GM18511 (cell line): ENCODE results near the gene VPS37C.
"Not testable (repeated sequence)": the region's sequence is repeated elsewhere in the genome, so short reads cannot be mapped to it uniquely, and the experiment has no call there.

Source experiments
- ATAC-seq: cut with Tn5 transposase; IDR thresholded peaks from one replicate; pipeline ENCODE4 v1.9.1; 2021; ENCODE audit warnings: mild to moderate bottlenecking, moderate library complexity; ENCODE audit not compliant: unreplicated experiment

The VPS37C gene

DNA sequence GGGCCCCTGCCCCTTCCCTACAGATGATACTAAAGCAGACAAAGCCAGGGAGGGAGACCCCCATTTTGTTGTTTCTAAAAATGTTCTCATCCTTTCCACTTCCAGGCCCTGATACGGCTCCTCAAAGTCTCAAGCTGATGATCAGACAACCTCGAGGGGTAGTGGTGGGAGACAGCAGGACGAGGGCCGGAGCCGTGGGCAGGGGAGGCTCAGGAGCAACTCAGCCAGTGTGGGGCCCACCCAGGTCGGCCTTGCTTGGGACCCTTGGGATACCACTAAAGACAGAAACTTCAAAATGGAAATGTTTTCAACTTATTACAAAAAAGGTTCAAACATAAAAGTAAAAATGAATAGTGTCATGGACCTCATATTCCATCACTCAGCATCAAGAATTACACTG, 15.2 kb upstream of the VPS37C start:
- no peak for ATAC-seq

DNA sequence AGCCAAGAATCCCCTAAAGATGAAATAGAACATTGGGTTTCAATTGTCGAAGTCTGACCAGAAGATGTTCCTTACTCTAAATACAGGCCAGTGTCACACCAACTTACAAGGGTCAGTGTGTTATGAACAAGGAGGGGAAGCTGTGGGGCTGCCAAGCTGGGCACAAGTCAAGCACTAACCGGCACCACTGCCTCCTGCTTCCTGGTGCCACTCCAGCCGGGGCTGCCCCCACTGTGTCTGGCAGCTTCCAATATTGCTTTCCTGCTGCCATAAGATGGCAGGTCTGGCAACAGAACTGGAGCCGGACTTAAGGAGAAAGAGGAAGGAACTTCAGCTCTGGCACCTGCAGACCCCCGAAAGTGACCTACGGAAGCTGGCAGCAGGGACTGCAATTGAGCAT, 13.7 kb upstream of the VPS37C start:
- ATAC-seq = no peak

DNA sequence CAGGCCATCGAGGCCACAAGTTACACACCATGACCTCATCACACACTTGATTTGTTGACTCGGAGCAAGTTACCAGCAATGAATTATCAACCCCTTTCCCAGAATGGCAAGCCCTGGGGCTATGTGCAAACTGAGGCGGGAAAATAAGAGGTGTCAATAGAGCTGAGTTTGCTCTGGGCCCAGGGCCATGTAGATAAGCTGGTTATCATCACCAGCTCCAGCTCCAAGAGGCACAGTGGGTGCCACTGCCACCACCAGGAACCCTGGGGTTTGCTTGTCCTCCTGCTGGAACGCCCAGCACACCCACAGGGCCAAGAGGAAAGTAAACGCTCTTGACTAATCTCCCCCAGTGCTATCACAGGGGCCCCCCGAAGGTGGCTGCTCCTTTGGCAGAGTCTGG, 13.0 kb upstream of the VPS37C start:
- no peak for ATAC-seq

DNA sequence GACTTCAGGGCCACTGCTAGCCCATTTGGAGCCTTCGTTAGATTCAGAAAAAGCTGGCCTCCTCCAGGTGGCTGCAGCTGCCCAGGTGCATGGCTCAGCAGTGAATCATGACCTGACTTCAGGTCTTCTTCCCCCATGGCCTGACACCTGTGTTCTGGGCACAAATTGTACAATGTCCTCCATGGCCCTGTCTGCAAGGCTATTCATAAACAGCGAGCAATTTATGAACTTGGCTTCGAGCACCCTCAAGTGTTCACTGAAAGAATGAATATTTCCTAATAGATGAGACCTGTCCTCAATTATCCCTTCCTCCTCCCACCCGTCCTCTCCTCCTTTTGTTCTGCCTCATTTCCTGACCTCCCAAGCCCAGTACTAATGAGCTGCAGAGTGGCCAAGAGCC, 12.2 kb upstream of the VPS37C start:
- no peak for ATAC-seq

DNA sequence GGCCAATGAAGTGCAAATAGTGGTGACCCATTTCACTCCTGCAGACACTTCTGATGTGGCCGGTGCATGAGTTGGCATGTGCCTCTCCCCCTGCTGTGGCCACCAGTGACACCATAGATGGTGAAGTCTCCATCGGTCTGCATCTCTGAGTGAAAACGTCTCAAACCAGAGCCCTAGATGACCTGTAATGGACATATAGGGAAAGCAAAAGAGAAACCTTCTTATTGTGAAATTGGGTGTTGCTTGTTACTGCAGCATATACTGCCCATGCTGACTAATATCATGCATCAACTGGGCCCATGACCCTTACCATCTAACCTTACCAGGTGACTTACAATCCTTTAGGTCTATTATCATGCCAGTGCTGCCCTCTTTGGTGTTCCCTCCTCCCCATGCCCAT, 11.7 kb upstream of the VPS37C start:
- no peak for ATAC-seq

DNA sequence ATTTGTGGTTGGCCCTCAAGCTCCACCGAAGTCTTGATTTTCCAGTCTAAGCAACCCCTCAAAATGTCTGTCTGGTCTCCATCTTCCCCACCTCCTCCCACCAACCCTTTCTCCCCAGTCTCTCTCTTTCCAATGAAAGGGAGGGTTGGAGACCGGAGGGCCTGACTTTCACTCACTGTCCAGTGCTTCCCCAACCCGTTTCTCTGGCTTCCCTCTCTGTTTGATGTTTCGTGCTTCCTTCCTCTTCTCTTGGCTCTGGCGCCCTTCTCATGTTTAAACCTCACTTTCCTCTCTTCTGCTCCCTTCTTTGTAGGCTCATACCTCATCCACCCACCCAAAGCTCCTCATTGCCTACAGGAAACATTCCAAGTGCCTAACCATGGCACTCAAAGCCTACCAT, 11.1 kb upstream of the VPS37C start:
- no peak for ATAC-seq

DNA sequence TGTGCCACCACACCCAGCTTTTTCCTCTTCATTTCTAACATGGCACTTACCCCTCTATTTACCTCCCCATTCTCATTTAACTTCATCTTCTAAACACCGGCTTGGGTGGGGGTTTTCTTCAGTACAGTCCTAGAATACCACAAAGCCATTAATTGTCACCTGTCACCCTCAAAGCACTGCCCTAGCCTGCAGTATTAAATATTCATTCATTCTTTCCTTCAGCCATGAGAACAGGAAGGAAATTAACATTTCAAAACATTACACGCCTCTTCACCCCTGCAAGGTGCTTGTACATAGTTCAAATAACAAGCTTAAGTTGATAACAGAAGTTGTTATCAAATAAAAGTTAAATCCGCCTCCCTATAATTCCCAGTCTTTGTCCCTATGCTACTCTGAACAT, 10.7 kb upstream of the VPS37C start:
- no peak for ATAC-seq

DNA sequence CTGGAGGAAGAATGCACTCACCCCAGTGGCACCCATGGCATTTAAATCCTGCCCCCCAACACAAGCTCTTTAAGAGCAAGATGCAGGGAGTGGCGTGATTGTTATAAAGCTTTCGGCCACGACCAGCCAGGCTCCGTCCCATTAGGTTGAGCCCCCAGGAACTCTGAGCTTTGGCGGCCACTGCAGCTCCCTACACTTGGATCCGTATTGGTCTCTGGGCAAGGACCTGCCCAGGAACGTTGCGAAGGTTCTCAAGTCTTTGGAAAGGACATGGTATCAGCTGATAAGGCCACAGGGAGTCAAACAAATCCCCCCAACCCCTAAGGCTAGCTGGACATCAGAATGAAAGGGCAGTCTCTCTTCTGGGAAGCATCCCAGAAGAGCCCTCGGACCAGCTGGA, 9.3 kb upstream of the VPS37C start:
- no peak for ATAC-seq

DNA sequence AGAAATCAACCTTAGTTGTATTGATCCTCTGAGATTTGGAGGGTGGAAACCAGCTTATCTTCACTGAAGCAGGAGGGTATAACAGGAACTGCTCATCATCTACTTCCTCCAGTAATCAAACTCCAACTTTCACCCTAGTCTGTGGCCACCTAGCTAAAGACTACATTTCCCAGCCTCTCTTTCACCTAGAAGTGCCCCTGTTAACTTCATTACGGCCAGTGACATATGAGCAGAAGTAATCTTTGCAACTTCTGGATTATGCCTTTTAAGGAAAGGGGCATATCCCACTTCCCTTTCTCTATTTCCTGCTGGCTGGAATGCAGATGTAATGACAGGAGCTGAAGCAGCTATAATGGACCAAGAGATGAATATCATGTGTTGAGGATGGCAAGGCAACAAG, 7.6 kb upstream of the VPS37C start:
- no peak for ATAC-seq

DNA sequence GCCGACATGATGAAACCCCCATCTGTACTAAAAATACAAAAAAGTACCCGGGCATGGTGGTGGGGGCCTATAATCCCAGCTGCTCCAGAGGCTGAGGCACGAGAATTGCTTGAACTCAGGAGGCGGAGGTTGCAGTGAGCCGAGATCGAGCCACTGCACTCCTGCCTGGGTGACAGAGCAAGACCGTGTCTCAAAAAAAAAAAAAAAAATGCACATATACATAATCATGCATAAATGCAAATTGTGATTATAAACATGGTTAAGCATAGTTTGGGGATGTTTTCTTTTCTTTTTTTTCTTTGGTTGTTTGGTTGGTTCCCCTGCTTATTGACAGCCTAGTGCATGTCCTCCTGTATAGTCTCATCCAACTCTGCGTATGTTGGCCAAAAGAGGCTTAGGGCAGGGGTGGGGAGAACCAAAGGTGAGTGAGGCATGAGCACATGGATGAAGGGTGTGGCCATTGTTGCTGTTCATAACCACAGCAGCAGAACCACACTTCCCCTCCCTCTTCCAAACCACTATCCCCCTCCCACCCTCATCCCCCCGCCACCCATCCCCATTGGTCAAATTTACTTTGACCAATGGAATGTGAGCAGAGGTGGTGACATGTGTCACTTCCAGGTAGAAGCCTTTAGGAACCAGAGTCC, 6.9 kb upstream of the VPS37C start:
- no peak for ATAC-seq

DNA sequence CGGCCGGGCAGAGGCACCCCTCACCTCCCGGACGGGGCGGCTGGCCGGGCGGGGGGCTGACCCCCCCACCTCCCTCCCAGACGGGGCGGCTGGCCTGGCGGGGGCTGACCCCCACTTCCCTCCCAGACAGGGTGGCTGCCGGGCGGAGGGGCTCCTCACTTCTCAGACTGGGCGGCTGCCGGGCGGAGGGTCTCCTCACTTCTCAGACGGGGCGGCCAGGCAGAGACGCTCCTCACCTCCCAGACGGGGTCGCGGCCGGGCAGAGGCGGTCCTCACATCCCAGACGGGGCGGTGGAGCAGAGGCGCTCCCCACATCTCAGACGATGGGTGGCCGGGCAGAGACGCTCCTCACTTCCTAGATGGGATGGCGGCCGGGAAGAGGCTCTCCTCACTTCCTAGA, 5.1 kb upstream of the VPS37C start:
- not testable (repeated sequence) for ATAC-seq

DNA sequence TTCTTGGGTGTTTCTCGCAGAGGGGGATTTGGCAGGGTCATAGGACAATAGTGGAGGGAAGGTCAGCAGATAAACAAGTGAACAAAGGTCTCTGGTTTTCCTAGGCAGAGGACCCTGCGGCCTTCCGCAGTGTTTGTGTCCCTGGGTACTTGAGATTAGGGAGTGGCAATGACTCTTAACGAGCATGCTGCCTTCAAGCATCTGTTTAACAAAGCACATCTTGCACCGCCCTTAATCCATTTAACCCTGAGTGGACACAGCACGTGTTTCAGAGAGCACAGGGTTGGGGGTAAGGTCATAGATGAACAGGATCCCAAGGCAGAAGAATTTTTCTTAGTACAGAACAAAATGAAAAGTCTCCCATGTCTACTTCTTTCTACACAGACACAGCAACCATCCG, 4.6 kb upstream of the VPS37C start:
- ATAC-seq = not testable (repeated sequence)

DNA sequence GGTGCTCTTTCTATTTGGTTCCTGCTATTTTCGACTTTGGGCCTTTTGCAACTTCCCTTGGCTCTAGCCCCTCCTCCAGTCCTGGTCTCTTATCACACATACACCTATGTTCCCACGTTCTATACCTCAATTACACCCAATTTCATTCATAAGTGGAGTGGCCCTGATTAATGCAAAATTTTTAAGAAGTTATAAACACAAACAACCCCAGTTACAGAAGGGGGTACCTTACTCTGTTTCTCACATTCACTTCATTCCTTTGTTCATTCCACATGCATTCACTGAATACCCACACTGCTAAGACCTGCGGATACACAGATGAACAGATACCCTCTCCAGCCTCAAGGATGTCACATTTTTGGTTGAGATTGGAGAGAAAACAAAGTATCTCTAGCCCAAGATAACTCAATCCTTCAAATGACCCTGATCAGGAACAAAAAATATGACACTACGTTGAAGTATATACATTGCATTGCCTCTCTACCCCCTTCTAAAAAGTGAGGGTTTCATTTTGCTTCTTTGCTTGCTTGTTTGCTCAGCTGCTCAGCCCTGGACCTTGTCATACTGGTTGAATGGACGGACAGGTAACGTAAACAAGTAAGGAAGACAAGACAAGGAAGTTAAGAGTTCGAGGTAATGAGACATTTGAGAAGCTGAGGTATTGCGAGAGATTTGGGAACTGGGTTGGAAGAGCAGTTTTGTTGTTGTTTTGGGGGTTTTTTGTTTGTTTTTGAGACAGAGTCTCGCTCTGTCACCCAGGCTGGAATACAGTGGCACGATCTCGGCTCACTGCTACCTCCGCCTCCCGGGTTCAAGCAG, 3.6 kb upstream of the VPS37C start:
- no peak for ATAC-seq

DNA sequence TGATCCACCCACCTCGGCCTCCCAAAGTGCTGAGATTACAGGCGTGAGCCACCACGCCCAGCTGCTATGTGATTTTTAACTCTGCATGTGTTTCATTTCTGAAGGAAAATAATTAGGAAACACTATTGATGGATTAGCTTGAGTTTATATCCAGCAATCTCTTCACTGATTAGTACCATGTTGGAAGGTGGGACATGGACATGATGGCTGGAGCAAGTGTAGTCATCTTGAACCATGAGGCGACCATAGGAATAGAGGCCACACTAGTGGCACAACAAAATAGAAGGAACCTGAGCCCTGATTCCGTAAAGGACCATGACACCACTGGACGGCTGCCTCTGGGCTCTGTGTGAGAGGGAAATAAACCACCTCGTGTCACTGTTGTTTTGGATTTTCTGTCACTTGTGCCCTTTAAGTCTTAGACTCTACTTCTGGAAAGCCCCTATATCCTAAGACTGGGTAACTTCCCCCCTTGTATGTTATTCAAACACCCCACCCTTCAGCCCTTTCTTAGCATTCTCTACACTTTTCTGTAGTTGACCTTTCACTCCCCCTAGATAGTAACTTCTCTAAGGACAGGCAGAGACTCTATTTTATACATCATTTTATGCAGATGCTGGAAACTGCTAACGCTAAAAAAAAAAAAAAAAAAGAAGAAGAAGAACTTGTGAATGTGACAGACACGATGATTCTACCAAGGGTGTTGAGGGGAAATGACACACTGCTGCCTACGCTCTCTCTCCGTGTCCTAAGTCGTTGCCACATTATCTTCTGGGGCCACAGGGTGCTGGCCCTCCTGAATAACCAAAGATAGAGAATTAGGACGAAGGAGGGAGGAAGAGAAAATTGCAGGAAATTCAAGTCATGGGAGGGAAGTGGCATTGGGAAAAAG, 2.7 kb upstream of the VPS37C start:
- no peak for ATAC-seq

DNA sequence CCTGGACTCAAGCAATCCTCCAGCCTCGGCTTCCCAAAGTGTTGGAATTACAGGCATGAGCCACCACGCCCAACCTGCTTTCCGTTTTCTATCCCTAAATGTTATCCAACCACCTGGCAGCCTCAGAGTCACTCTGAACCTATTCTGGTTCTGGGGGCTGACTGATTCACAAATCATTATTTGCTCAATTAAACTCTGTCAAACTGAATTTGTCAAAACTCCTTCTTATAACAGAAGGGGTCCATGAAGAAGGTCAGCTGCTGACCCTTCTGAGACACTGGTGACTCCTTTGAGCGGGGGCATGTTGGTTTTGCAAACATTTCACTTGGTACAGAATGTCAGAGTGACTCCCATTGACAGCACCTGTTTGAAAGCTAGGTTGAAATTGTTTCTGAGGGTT, 1.8 kb upstream of the VPS37C start:
- ATAC-seq = no peak

DNA sequence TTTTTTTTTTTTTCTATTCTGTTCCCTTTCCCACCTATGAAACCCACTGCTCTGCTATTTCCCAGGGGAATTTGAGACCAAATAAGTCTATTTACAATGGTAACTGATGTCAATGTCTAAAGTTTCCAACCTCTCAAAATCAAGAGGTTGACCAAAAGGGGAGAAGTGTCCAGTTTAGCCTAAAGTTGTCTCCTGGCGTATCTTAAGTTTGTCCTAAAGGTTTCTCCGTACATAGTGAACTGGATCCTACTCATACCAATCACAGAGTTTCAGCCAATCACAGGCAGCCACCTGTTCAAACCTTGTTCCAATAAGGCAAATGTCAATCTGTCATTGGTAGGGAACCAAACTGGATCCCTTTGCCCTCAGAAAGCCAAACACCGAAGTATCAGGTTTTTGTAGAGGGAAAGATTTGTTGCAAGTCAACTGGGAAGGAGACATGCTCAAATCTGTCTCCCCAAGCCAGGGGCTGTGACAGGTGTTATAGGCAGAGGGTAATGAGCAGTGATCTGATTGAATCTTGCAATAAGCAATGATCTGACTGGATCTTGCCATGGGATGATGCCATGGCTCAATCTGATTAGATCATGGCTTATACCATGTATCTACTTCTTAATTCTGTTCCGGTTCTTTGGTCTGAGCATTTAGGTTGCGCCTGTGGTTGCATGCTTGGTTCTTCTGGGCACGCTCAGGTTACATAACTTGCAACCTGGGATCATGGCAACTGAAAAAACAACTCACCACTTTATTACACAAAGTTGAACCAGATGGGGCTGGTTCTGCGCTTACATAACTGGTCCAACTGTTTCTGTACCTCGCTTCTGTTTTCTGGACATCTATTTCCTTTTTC, 1.1 kb upstream of the VPS37C start:
- ATAC-seq = no peak

DNA sequence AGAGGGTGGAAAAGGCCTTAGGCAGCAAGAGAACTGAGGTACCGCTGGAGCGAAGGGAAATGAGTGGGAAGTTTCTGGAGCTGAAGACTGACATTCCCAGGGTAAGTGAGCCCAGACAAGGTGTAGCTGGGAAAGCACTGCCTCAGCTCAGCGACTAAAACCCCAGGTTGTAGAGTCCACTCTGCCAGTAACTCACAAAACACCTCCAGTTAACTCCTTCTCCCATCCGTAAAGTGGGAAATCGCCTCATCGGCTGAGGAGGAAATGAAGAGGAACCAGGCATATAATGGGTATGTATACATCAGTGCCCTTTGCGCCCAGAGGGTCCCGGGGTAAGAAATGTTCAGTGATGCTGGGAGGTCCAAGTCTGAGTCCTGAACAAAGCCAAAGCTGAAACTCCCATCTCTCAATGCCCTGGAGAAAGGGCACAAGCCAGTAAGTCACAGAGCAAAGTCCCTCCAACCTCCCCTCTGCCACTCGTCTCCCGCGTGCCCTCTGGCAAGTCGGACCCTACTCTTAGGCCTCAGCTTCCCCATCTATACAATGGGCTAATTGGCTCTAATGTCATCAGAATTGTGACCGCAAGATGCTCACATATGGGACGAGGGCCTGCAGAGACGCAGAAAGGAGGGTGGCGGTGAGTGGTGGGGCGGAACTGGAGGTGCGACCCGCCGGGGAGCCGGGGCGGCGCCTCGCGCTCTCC, 588 bp downstream of the VPS37C start:
- ATAC-seq = no peak

DNA sequence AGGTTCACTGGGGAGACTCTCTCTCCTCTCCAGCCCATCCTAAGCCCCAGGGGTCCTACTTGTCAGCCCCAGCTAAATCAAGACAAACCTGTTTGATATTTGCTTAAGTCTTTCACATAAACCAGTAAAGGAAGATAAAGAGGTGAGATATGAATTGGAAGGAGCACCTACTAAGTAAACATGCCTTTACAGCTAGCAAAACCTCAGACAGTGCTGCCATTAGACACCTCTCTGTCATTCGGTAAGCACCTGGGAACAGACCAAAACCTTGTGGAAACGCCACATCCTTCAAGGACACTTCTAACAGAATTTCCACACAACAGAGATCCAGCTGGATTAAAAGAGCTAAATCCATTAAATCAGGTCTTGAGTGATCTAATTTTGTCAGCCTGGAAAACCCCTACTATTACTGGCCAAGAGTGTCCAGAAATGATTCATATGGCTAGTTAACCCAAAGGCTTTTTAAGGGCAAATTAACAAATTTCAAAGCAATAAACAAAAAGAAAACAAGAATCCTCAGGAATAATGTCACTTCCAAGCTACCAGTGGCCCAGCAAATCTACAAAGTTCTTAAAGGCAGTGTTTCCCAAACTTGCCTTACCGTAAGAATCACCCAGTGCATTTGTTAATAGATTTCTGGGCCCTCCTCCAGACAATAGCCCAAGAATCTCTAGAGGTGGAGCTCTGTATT, 2.4 kb downstream of the VPS37C start:
- ATAC-seq = no peak

DNA sequence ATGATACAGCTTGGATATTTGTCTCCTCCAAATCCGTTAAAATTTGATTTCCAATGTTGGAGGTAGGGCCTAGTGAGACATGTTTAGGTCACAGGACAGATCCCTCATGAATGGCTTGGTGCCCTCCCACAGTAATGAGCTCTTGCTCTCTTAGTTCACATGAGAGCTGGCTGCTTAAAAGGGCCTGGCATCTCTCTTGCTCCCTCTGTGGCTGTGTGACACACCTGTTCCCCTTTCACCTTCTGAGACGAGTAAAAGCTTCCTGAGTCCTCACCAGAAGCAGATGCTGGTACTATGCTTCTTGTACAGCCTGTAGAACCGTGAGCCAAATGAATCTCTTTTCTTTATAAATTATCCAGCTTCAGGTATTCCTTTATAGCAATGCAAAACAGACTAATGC, 3.5 kb downstream of the VPS37C start:
- ATAC-seq = no peak

DNA sequence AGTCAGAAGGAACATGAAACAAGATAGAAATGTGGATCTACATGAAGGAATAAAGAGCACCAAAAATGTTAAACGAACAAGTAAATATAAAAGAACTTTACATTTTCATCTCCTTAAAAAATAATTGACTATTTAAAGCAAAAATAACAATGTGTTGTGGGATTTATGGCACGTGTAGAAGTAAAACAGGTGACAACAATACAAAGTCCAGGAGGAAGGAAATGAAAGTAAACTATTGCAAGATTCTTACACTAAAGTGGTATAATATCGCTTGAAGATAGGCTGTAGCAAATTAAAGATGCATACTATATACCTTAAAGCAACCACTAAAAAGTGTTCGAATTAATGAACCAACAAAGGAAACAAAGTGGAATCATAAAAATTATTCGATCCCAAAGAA, 5.5 kb downstream of the VPS37C start:
- ATAC-seq = no peak
